Mammary epithelial cell (primary cell): ENCODE measurements around the gene KCNJ11.

Source experiments
- CTCF ChIP-seq, 2 donors: IDR thresholded peaks in 1 of 2; conservative IDR thresholded peaks in 1 of 2; 2 replicates each; pipeline ENCODE4 v1.5.1; 2011 to 2012; ENCODE audit warnings: inconsistent platforms in 2 of 2, low read length in 2 of 2, mild to moderate bottlenecking in 2 of 2, control low read depth in 1 of 2, low read depth in 1 of 2; ENCODE audit not compliant: insufficient read depth in 1 of 2; ENCODE audit errors: extremely low read depth in 1 of 2
- EZH2 ChIP-seq: IDR thresholded peaks from 2 replicates; pipeline ENCODE4 v1.6.1; 2012; ENCODE audit warnings: low read length, inconsistent platforms, borderline replicate concordance

- TF ChIP-seq CTCF (conservative IDR thresholded peaks at IDR 0.05 in 1 of 2, IDR thresholded peaks at IDR 0.05 in 1 of 2; ENCODE audit: extremely low read depth in 1 of 2, insufficient read depth in 1 of 2, low read depth in 1 of 2, low read length in 2 of 2) (no peak), EZH2 (no peak)
Measured at GRCh38 chr11:17383461-17383860, 5.0 kb downstream of the KCNJ11 start.
